GM12878 (cell line): ENCODE results near the gene TNPO2. TPM values are rescaled to one million over a fixed set of nuclear protein-coding genes. Genes with fewer than 3 reads are reported as not detected.
A peak's percentile ranks its signal among the peaks of the same experiment; 100 is the strongest.

Experiments
- BCL11A ChIP-seq: IDR thresholded peaks from 2 replicates; pipeline ENCODE4 v1.6.1; 2011; ENCODE audit warnings: low read depth, low read length
- CEBPZ ChIP-seq: fragments of 150-350 bp; IDR thresholded peaks from 2 replicates; pipeline ENCODE4 v1.6.1; 2016; ENCODE audit warnings: low read depth, low read length
- CHD2 ChIP-seq: IDR thresholded peaks from 2 replicates; pipeline ENCODE4 v1.6.1; 2011; ENCODE audit warnings: low read depth, low read length, improper control_type of control experiment, borderline replicate concordance
- IRF4 ChIP-seq: IDR thresholded peaks from 2 replicates; pipeline ENCODE4 v1.6.1; 2011; ENCODE audit warnings: low read depth, low read length
- MTA2 ChIP-seq: fragments of 450-650 bp; IDR thresholded peaks from 2 replicates; pipeline ENCODE4 v1.6.1; 2016; ENCODE audit warnings: low read depth, mild to moderate bottlenecking, moderate library complexity
- MYB ChIP-seq: fragments of 150-350 bp; IDR thresholded peaks from 2 replicates; pipeline ENCODE4 v1.6.1; 2014; ENCODE audit warnings: mild to moderate bottlenecking, low read depth, low read length, borderline replicate concordance
- NFXL1 ChIP-seq: fragments of 450-650 bp; IDR thresholded peaks from 2 replicates; pipeline ENCODE4 v1.6.1; 2017; ENCODE audit warnings: antibody characterized with exemption, mild to moderate bottlenecking, borderline replicate concordance
- PML ChIP-seq: IDR thresholded peaks from 2 replicates; pipeline ENCODE4 v1.6.1; 2012; ENCODE audit warnings: low read length, inconsistent platforms
- POLR2AphosphoS2 ChIP-seq: IDR thresholded peaks from 2 replicates; pipeline ENCODE4 v1.6.1; 2011; ENCODE audit warnings: low read depth, mild to moderate bottlenecking, low read length, improper control_type of control experiment, moderate library complexity
- RAD21 ChIP-seq: IDR thresholded peaks from 2 replicates; pipeline ENCODE4 v1.6.1; 2011; ENCODE audit warnings: mild to moderate bottlenecking, low read depth, low read length, moderate library complexity; ENCODE audit not compliant: insufficient read depth
- SRF ChIP-seq, 2 experiments: IDR thresholded peaks; 2 replicates each; pipeline ENCODE4 v1.6.1; 2011; ENCODE audit warnings: low read depth in 2 of 2, low read length in 2 of 2, mild to moderate bottlenecking in 1 of 2, moderate library complexity in 1 of 2
- TBL1XR1 ChIP-seq: IDR thresholded peaks from 2 replicates; pipeline ENCODE4 v1.6.1; 2012; ENCODE audit warnings: low read depth, low read length, improper control_type of control experiment
- YBX1 ChIP-seq: fragments of 450-650 bp; IDR thresholded peaks from 2 replicates; pipeline ENCODE4 v1.6.1; 2016; ENCODE audit warnings: antibody characterized with exemption
- ZBTB40 ChIP-seq: fragments of 450-650 bp; IDR thresholded peaks from 2 replicates; pipeline ENCODE4 v1.6.1; 2016; ENCODE audit warnings: mild to moderate bottlenecking, moderate library complexity, borderline replicate concordance
- ZNF207 ChIP-seq: fragments of 450-650 bp; IDR thresholded peaks from 2 replicates; pipeline ENCODE4 v1.6.1; 2014; ENCODE audit warnings: antibody characterized with exemption, mild to moderate bottlenecking, borderline replicate concordance
- ZSCAN29 ChIP-seq: fragments of 450-650 bp; IDR thresholded peaks from 2 replicates; pipeline ENCODE4 v1.6.1; 2017; ENCODE audit warnings: mild to moderate bottlenecking, moderate library complexity
- polyA plus RNA-seq, 11 experiments: library from polyadenylated mRNA; depleted of rRNA in 4 of 11; unstranded in 6 of 11; stranded (reverse) in 5 of 11; fragments of >200 nt; fragmentation: Nextera tagmentation in 4 of 11; fragmentation: Illumina TruSeq in 1 of 11; extraction: Ambion mirVana in 4 of 11; extraction: Trizol in 1 of 11; gene quantifications; 1 replicate in 1 of 11; 2 replicates in 10 of 11; pipeline versions ENCODE4 v1.2.1 to v1.2.3, GENCODE V29; 2011 to 2016; ENCODE audit warnings: inconsistent platforms in 2 of 11, missing spikeins in 2 of 11, low read depth in 1 of 11
- total RNA-seq, 4 experiments: library from RNA; depleted of rRNA in 3 of 4; stranded (reverse); fragments of >200 nt in 3 of 4; fragmentation: Illumina TruSeq in 1 of 4; extraction: Trizol in 1 of 4; gene quantifications; 2 replicates each; pipeline versions ENCODE4 v1.2.1 to v1.2.3, GENCODE V29; 2013 to 2021
- TF ChIP-seq, protein P1 (sequence below): IDR thresholded peaks from 2 replicates; pipeline ENCODE4 v1.6.1; 2011; ENCODE audit warnings: borderline replicate concordance, low read depth, mild to moderate bottlenecking, moderate library complexity, low read length; ENCODE audit not compliant: insufficient read depth, poor library complexity, severe bottlenecking
- TF ChIP-seq, protein P2 (sequence below): fragments of 450-650 bp; IDR thresholded peaks from 2 replicates; pipeline ENCODE4 v1.6.1; 2017; ENCODE audit warnings: antibody characterized with exemption, mild to moderate bottlenecking, moderate library complexity

The TNPO2 gene
- total and polyA plus RNA-seq, 10 of the 15 experiments (the other 5 are each of a cell fraction or from before 2014, with no cell fraction given) = 5.5 to 99.7 (median 29.6) TPM

GRCh38 chr19:12722566-12723380 is 959 bp downstream of the TNPO2 start (continued):
- no peak for TF ChIP-seq RAD21
- TF ChIP-seq PML = no peak
- no peak for TF ChIP-seq SRF (IDR thresholded peaks at IDR 0.05; ENCODE audit: low read depth in 2 of 2, low read length in 2 of 2)
- peak; percentile 15; the same call in 1 of the 2 replicates for TF ChIP-seq TBL1XR1
- no peak for TF ChIP-seq CHD2
- TF ChIP-seq ZNF207 = no peak
- no peak for TF ChIP-seq ZSCAN29
- TF ChIP-seq MYB = no peak
- TF ChIP-seq YBX1 = no peak
- TF ChIP-seq BCL11A = no peak
- no peak for TF ChIP-seq POLR2AphosphoS2
- TF ChIP-seq IRF4 = peak; percentile 60; the same call in 1 of the 2 replicates
- TF ChIP-seq CEBPZ = no peak
- TF ChIP-seq ZBTB40 = peak; percentile 84; the same call in 1 of the 2 replicates
- TF ChIP-seq NFXL1 = no peak
- TF ChIP-seq MTA2 = no peak
- TF ChIP-seq, protein P1, sequence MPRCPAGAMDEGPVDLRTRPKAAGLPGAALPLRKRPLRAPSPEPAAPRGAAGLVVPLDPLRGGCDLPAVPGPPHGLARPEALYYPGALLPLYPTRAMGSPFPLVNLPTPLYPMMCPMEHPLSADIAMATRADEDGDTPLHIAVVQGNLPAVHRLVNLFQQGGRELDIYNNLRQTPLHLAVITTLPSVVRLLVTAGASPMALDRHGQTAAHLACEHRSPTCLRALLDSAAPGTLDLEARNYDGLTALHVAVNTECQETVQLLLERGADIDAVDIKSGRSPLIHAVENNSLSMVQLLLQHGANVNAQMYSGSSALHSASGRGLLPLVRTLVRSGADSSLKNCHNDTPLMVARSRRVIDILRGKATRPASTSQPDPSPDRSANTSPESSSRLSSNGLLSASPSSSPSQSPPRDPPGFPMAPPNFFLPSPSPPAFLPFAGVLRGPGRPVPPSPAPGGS = no peak
- TF ChIP-seq, protein P2, sequence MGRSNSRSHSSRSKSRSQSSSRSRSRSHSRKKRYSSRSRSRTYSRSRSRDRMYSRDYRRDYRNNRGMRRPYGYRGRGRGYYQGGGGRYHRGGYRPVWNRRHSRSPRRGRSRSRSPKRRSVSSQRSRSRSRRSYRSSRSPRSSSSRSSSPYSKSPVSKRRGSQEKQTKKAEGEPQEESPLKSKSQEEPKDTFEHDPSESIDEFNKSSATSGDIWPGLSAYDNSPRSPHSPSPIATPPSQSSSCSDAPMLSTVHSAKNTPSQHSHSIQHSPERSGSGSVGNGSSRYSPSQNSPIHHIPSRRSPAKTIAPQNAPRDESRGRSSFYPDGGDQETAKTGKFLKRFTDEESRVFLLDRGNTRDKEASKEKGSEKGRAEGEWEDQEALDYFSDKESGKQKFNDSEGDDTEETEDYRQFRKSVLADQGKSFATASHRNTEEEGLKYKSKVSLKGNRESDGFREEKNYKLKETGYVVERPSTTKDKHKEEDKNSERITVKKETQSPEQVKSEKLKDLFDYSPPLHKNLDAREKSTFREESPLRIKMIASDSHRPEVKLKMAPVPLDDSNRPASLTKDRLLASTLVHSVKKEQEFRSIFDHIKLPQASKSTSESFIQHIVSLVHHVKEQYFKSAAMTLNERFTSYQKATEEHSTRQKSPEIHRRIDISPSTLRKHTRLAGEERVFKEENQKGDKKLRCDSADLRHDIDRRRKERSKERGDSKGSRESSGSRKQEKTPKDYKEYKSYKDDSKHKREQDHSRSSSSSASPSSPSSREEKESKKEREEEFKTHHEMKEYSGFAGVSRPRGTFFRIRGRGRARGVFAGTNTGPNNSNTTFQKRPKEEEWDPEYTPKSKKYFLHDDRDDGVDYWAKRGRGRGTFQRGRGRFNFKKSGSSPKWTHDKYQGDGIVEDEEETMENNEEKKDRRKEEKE = no peak
